ENCODE measurements around the gene CLDND1.
"Not testable (repeated sequence)": the region's sequence is repeated elsewhere in the genome, so short reads cannot be mapped to it uniquely, and the experiment has no call there.

Gene CLDND1
- total RNA-seq = 463 to 626 reads per million in 2 donors

DNA sequence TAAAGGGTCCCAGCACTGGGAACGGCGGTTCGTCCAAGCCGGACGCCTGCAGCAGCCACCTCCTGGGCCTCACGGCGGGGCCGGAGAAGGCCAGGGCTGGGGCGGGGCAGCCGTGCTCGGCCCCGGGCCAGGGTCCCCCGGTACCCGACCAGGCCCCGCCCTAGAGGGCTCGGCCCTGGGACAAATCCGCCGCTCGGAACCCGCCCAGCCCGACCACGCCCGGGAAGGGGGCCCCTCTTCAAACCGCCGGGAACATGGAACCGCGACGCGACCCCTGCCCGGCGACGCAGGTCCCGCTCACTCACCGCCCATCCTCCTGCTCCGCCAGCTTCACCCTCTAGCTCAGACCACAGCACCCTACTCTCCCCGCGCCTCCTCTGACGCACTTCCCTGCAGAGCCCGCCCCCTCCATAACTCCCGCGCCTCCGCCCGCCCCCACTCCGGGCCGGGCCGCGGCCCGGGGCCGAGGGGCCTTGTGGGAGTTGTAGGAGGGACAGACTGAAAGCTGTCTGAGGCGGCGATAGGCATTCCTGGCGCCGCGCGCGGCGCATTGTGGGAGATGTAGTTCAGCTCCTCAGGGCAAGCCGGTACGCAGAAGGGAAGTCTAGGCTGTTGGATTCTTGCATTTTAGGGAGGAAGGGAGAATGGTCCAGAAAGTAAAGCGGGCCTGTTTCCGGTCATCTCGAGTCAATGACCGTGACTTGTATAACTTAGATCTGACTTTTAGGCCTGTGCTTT, at the start of gene CLDND1:
CLDND1 (minus strand) TSS at position 359 of the 738 bp plus-strand sequence. CDS start 1,478 bp downstream, outside the sequence.
- DNase-seq = peak; percentile 93

DNA sequence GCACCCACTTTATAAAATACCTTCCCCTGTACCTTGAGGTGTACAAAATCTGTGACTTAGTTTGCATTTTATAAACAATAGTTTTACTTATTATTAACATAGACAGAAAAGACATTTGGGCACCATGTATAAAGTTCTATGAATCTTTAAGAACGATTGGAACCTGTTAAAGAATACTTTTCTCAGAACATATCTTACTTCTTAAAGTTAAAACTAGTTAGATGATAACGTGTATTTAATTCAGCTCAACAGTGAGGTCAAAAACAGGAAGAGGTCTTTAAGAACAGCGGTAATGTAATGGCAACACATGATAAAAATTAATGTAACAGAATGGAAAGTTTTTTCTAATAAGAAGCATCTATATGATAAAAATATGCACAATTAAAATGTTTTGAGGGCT, 45.7 kb upstream of the CLDND1 start:
- no peak for DNase-seq

DNA sequence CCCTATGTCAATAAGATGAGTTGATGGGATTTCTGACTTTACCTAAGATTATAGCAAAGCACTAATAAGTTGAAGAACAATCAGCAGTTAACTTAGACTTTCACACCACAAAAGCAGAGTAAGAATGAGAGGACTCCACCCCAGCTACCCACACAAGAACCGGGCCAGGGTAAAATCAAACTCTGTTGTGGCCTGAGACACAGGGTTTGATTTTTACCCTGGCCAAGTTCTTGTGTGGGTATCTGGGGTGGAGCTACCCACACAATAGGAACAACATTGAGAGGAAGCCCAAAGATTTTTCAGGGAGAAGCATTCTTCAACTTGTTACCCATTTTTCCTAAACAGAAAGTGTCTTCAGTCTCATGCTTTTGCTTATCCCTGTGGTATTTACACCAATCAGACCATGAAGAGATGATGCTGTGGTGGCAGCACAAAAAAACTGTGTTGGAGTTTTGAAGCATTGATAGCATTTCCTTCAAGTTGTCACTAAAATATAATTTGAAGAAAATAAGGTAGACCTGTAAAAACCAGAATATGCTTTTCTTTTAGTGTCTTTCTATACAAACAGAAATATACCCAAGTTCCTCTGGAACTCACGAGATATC, 45.1 kb upstream of the CLDND1 start:
- no peak for DNase-seq

DNA sequence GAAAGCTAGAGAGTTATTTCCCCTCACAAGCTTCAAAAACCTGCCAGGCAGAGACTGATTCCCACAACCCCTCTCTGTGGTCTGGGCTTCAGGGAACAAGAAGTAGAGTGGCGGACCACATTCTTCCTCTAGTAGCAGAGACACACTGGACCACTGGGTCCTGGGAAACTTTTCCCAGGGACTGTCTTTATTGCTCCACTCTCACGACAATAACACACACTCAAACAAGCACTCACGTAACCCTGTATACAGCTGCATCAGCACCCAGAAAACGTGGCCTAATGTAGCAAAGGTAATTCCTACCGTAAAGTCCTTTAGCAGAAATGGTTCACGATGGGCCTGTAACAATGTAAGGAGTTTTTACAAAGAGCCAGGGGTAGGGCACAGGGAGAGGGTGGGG, 43.1 kb upstream of the CLDND1 start:
- no peak for DNase-seq

DNA sequence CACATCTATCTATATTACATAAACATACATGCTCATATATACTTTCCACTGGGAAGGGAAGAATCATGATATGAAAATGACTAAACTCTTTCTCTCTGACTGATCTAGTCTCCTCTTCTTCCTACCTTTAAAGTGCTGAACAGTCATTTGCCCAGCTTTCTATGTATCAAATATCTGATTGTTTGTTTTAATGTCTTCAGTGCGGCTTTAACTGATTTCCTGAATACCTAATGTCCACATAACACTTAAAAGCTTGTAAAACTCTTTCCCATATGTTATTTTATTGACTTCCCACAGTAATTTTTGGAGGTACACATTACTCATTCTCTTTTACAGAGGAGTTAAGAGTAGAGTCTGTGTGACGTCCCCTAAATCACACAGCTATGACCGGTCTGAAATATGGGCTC, 42.5 kb upstream of the CLDND1 start:
- no peak for DNase-seq

DNA sequence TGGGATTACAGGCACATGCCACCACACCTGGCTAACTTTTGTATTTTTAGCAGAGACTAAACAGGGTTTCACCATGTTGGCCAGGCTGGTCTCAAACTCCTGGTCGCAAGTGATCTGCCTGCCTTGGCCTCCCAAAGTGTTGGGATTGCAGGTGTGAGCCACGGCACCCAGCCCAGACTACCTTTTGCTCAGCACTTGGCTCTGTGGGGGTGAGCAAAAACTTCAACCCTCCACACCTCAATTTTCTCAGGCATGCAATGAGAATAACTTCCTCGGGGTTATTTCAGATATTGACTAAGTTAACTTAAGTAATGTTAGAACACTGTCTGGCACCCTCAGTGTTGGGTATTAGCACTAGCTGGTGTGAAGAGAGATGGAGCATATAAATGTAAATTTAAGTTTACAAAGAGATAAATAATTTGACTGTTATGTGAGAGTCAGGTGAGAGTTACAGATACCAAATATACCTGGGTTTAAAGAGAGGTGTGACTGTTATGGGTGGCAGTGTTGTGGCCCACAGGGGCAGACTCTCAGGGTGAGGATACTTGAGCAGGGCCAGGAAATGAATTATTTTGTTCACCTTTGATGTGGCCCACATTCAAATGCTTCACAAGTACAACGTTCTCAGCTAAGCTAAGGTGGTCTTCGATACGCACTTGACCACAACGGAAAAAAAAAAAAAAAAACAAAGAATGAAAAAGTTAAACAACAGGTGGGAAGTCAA, 41.7 kb upstream of the CLDND1 start:
- no peak for DNase-seq

DNA sequence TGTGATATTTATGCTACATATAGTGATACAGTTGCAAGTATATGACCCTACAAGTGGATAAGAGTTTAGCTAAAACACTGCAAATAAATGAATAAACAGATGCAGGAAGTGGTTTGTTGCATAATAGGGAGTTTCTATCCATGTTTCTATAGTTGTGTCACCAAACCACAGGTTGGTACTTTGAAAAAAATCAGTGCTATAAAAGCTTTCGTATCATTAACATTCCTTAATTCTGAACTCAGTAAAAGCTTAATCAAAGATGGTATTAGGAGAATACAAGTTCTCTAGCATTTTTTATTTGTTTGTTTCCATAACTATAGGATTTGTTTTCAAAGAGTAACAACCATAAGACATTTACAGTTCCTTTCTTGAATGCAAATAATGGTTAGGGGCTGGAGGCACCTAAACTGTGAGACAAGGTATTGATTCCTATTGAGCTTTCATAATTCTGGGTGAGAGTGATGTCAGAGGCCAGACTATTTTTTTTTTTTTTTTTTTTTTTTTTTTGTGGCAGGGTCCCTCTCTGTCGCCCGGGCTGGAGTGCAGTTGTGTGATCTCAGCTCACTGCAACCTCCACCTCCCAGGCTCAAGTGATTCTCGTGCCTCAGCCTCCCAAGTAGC, 41.1 kb upstream of the CLDND1 start:
- DNase-seq = no peak

DNA sequence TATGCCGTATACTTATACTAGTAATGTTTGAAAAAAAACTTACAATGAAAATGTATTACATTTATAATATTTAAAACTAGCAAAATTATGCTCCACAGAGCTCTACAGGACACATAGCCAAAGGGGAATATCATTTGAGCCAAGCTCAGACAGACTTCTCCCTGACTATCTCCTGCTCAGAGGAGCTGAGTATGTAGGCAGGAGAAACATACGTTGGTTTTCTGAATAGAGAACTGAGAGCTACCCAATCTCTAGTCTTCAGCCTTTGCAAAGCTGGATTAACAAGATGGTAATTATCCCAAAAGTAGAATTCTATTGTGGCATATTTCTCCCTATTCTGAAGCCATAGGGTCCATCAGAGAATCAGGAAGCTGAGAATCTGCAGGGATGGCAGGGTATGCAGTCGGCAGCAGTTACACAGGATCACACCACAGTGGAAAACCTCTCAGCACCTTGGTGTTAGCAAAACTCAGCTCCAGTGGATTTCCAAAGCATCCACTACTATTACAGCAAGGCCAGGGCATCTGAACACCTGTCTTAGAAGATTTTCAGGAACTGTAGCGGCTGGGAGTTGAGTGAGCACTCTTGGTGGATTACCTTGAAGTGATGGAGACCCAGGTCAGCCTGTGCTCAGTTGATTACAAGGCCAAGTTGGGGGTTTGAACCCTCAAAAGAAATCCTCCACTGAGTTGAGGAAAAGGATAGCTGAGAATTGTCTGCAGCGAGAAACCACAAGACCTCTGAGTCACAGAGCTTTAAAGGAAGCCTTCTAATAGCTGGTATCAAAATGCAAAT, 39.2 kb upstream of the CLDND1 start:
- no peak for DNase-seq

DNA sequence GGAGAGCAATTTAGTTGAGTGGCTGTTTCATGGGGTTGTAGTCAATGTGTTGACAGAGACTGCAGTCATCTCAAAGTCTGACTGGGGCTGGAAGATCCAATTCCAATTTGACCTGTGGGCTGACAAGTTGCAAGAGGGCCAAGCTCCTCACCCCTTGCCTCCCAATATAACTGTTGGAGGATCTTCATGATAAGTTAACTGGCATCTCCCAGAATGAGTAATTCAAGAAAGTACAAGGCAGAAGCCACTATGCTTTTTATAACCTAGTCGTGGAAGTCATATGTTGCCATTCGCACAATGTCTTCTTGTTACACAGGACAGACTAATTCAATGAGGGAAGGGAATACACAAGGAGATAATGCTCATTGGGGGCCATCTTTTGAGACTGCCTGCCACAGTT, 38.2 kb upstream of the CLDND1 start:
- no peak for DNase-seq

DNA sequence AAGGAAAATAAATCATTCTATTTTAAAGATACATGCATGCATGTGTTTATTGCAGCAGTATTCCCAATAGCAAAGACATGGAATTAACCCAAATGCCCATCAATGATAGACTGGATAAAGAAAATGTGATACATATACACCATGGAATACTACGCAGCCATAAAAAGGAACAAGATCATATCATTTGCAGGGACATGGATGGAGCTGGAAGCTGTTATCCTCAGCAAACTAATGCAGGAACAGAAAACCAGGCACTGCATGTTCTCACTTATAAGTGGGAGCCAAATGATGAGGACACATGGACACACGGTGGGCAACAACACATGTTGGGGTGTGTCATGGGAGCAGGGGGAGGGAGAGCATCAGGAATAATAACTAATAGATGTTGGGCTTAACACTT, 37.1 kb upstream of the CLDND1 start:
- not testable (repeated sequence) for DNase-seq

DNA sequence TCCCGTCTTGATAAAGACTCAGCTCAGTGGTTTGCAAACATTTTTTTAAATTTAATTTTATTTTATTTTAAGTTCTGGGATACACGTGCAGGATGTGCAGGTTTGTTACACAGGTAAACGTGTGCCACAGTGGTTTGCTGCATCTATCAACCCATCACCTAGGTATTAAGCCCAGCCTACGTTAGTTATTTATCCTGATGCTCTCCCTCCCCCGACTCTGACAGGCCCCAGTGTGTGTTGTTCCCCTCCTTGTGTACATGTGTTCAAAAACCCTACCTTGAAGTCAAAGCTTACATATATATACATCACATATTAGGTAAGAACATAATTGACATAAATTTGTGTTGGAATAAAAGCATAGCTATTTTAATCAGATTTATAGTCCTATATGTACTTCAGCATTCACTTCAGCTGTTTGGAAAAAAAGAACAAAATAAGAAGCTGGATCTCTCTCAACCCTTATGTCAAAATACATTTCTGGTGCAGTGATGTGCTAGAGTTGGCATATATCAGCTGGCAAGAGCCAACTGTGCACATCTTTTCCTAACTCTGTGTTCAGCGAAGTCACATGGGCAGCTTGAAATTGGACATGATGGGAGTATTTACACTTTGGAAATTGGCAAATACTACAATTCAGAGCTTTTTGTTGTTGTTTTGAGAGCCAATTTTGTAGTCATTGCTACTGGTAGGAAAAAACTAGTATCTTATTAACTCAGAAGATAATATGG, 35.6 kb upstream of the CLDND1 start:
- DNase-seq = no peak

DNA sequence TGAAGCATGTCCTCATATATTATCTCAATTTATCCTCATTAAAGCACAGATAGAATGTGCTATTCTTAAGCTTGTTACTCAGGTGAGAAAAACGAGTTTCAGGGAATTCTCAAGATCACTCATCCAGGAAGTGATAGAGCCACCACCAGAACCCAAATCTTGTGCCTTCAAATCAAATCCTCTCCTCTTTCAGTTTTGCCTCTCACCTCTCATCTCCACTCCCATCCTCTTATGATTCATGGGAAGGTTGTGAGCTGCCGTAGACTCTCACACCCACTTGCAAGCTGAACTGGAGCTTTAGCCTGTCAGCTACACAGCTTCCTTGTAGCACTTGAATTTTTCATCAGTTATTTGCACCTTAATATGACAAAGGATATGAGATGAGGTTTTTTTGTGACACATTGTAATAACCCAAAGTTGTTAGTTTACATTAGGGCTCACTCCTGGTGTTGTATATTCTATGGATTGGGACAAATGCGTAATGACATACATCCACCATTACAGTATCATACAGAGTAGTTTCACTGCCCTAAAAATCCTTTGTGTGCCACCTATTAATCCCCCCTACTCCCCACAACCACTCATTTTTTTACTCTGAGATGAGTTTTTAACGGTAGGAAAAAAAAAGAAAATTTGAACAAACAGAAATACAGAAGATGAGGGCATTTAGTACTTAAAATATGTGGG, 34.8 kb upstream of the CLDND1 start:
- DNase-seq = no peak

DNA sequence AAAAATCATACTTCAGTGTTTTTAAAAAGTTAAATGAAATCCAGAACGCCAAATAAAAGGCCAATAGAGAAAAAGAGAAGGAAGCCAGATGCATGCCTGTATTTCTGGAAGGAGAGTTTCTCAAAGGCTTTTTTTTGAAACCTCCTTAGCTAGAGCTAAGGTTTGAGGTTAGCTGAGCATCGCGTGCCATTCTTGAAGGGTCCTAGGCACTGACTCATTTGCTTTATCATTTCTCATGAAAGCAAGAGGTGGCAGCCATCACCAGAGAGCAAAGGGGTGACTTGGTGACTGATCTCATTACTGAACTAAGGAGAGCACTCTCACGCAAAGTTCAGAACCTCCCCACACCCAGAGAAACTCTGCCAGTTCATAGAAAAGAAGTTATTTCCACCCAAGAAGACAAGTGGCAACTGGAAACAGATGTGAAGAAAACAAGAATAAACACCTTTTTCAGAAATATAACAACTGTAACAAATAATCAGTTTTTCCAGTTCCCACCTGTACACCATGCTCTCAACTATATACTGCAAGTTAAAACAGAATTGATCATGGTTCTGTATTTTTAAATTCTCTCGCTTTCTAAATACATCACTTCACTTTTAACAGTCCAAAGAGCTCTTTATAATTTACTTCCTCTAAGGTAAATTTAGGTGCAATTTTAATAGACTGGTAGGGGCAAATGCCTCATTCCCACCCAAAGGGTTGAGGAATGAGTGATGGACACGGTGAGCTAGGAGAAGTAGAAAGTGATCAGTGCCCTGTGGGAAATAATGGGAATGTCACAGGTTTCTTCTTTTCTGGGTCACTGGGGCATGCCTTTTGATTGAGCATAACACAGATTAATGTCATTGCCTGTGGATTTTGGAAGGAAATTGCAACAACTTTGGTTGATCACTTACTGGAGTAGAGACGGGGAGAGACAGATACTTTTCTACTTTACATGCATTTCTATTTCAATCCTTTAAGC, 33.7 kb upstream of the CLDND1 start:
- DNase-seq = no peak

DNA sequence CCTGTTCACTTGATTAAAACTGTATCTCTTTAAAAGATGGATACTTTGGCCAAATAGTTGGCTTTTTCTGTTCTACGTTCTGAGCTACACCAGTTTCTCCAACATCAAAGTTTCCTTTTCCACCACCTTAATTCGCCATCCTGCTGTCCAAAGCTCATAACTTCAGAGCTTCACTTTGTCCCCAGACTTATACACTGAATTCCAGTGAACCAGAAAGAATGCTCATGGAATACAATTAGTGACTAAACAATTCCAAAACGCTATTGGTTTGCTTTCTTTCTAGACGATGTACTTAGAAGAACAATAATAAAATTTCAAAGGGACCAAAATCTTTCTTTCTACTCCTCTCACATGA, 32.3 kb upstream of the CLDND1 start:
- DNase-seq = no peak

DNA sequence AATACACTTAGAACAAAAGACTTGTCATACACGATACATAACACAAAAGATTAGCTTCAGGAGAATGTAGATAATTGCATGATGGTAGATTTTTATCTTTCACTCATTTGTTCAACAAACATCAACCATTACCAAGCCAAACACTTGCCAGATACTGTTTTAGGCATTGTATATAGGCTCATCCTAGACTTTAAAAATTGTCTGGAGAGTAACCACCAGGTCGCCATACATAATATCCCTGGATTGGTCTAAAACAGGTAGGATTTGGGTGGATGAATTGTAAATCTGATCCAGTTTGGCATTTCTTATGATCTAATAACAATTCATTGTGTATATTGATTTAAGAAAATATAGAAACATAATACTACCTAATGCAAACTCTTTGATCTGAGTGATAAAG, 31.9 kb upstream of the CLDND1 start:
- DNase-seq = no peak

DNA sequence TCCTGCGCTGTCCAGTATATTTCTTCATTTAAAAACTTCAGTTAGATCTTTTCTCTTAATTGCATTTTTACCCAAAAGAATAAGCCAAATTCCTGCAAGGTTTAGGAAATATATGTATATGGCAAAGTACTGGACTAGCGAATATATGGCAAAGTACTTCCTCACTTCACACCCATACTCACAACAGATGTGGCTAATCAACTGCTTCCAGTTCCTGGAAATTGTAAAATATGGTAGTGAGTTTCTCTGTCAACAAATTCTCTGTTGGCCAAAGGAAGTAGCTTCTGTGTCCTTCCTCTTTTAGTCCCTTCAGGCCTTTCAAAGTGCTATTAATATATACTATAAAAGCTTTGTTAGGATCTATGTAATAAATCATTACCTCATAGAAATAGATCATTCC, 31.1 kb upstream of the CLDND1 start:
- DNase-seq = no peak

DNA sequence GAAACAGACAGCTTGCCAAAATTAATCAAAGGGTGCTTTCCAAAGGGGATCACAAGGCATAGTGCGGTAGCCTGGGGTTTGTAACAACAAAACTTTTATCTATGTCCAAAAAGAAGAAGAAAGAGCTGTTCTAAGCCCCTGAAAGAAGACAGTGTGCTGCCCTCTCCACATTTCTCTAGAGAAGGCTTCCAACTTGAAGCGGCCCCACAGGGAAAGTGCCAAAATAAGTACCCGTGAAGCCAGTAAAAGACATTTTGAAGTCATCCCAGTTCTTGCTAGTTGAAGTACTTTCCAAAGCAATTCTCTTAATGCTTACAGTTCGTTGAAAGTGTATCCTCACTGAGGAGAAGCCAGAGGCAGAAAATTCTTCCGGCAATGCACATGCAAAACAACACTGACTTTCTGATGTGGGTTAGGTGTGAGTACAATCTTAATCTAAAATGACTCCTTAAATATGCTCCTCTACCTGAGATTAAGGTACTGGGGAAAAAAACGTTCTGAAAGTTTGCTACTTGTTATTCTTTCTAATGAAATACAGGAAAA, 30.4 kb upstream of the CLDND1 start:
- no peak for DNase-seq

DNA sequence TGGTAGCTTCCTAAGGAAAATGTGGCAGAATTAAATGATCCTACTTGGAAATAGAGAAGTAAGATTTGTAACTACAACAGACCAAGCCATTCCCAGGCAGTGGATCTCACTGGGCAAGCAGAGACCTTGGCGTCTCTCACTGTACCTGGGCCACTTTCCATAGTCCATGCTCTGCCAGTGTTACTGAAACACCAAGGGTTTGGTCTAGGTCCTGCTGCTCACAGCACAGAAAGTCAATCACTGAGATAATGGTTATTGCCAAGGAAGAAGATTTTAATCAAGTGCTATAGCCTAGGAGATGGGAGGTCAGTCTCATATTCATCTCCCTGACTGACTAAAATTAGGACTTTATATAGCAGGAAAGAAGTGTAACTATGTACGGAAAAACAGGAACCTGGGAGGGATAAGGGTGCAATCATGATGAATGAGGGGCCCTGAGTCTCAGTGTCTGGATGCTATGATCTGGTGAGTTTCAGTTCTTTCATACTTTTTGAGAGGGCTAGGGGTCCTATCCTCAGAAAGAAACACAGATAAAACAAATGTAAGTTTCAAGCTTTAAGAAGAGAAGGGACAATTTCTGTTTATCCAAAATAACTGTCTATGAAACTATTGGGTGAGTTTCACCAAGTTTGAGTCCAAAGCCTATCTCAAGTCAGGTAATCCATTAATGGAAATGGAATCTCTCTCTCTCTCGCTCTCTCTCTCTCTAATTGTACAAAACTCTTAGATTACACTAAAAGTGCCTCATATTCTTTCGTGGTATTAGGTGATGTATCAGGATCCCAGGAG, 29.7 kb upstream of the CLDND1 start:
- no peak for DNase-seq

DNA sequence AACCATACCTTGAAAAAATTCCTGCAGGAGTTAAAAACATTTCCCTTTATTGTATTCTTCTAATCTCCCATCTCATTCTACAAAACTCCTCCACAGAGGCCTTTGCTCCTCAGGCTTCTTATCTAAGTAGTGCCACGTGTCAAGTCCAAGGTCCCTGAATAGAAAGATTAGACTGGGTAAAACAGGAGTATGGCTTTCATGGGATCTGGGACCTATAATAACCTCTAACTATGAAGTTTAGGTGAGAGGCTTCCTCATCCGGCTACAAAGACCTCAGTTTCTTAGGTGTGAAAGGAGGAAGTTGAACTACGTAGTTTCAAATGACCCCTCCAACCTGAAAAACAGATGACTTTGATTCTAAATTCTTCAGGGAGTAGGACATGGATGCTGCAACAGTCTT, 29.1 kb upstream of the CLDND1 start:
- DNase-seq = no peak

Measured in activated gamma-delta T cell (primary cell).